Measurements from ENCODE around the gene CTNNA3.

Gene CTNNA3

GRCh38 chr10:66838656-66839055 lies 857.3 kb downstream of the CTNNA3 start:
- in situ Hi-C loops (cut with MboI; ENCODE audit: low pct_unique_long_range_greater_than_20kb, low sequenced_read_pairs, unreplicated experiment) = no loop called here
- DNase-seq (ENCODE audit: low spot score) = no peak
- no peak for TF ChIP-seq CTCF (IDR thresholded peaks at IDR 0.05; ENCODE audit: extremely low read depth, insufficient read depth, missing control alignments)

- no peak for DNase-seq (ENCODE audit: low spot score)
- in situ Hi-C loops (cut with MboI; ENCODE audit: low pct_unique_long_range_greater_than_20kb, low sequenced_read_pairs, unreplicated experiment) = no loop called here
- TF ChIP-seq CTCF (IDR thresholded peaks at IDR 0.05; ENCODE audit: extremely low read depth, insufficient read depth, missing control alignments) = no peak
These were observed 858.0 kb downstream of the CTNNA3 start for GRCh38 chr10:66837990-66838389.

DNA sequence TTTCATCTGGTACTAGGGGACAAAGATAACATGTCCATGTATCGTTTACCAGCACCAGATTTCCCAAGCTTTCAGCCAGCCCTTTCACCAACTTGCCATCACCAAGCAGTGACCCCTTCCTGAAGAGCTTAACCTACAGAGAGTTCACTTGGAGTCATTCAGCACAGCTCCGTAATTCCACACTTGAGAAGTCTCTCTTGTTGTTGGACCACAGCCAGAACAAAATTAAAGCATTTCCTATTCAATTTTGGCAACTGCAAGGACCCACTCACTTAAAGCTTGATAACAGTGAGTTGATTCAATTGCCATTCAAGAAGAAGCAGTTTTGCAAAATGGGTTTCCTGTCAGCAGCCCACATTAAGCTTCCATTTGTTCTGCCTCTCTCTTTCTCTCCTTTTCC lies 858.7 kb downstream of the CTNNA3 start:
- in situ Hi-C loops (cut with MboI; ENCODE audit: low pct_unique_long_range_greater_than_20kb, low sequenced_read_pairs, unreplicated experiment) = no loop called here
- TF ChIP-seq CTCF (IDR thresholded peaks at IDR 0.05; ENCODE audit: extremely low read depth, insufficient read depth, missing control alignments) = no peak
- no peak for DNase-seq (ENCODE audit: low spot score)

- no peak for DNase-seq (ENCODE audit: low spot score)
- in situ Hi-C loops (cut with MboI; ENCODE audit: low pct_unique_long_range_greater_than_20kb, low sequenced_read_pairs, unreplicated experiment) = no loop called here
- no peak for TF ChIP-seq CTCF (IDR thresholded peaks at IDR 0.05; ENCODE audit: extremely low read depth, insufficient read depth, missing control alignments)
These were observed 859.2 kb downstream of the CTNNA3 start for GRCh38 chr10:66836771-66837170.

DNA sequence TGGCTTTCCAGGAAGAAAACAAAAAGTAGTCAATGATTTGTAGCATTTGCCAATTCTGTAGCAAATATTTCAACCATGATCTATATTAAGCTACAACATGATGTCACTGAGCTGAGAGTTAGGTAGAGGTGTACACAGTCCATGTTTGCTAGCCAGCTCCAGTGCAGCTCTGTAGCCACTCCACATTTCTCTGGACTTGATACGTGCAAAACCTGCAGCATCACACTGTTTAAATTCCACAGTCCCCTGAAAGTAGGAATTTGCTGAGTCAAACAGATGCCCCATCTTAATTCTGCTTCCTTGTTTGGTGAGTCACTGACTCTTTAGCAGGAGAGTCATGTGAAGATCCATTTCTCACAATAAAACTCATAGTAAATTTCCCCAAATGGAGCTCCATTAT lies 859.9 kb downstream of the CTNNA3 start:
- in situ Hi-C loops (cut with MboI; ENCODE audit: low pct_unique_long_range_greater_than_20kb, low sequenced_read_pairs, unreplicated experiment) = no loop called here
- no peak for DNase-seq (ENCODE audit: low spot score)
- TF ChIP-seq CTCF (IDR thresholded peaks at IDR 0.05; ENCODE audit: extremely low read depth, insufficient read depth, missing control alignments) = no peak

DNA sequence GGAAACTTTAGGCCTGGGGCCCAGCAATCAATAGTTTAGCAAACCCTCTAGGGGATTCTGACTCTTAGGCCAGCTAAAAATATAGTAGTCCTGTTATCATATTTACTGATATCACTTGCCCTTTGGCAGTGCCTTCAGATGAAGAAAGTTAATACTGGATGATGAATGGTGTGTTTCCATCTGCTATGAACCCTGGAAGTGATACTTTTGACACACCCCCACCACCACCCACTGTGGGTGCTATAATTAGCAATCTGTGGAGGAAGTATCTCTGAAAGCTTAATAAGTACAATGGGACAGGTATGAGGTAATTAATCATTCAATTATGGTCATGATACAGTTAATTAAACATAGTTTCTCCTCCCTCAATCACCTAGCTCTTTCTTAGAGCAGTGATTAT lies 860.6 kb downstream of the CTNNA3 start:
- no peak for DNase-seq (ENCODE audit: low spot score)
- in situ Hi-C loops (cut with MboI; ENCODE audit: low pct_unique_long_range_greater_than_20kb, low sequenced_read_pairs, unreplicated experiment) = no loop called here
- TF ChIP-seq CTCF (IDR thresholded peaks at IDR 0.05; ENCODE audit: extremely low read depth, insufficient read depth, missing control alignments) = no peak

DNA sequence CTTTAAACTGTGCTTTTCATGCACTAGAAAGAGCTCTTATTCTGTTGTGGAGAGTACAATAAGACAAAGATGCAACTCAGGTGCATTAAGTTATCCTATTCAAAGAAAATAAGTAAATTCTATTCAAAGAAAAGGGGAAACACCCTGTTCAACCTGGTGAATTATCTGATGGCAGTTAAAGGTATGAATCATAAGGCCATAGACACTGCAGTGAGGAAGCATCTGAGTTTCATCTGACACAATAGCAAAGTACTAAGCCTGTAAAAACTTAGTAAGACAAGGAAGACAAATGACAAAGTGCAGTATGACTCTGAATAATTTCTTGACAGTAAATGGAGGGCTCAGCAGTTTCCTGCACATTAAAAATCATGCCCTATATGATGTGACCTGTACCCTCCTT lies 861.2 kb downstream of the CTNNA3 start:
- no peak for DNase-seq (ENCODE audit: low spot score)
- in situ Hi-C loops (cut with MboI; ENCODE audit: low pct_unique_long_range_greater_than_20kb, low sequenced_read_pairs, unreplicated experiment) = no loop called here
- TF ChIP-seq CTCF (IDR thresholded peaks at IDR 0.05; ENCODE audit: extremely low read depth, insufficient read depth, missing control alignments) = no peak
